WTC11 (cell line): ENCODE measurements around the gene KIF21B. TPM values are rescaled to one million over a fixed set of nuclear protein-coding genes. Genes with fewer than 3 reads are reported as not detected.

Experiments
- ATAC-seq: fragments of 200-7000 bp; cut with Tn5 transposase; 2 replicates; pipeline ENCODE4 v1.10.0; 2021; ENCODE audit warnings: mild to moderate bottlenecking, moderate library complexity
- CTCF ChIA-PET: fragments of 300-600 bp; sonication (Branson Sonifier 250); formaldehyde crosslinking; loops from one replicate; lab custom pipeline; 2021; ENCODE audit warnings: antibody characterized with exemption; lab: Charles Lee
- POLR2A ChIA-PET: fragments of 350-600 bp; sonication (Branson Sonifier 250); formaldehyde crosslinking; loops from one replicate; lab custom pipeline; 2021; ENCODE audit warnings: antibody characterized with exemption; lab: Charles Lee
- DNase-seq: peaks from one replicate; pipeline ENCODE4 v3.0.0; 2021; ENCODE audit warnings: low spot score
- H3K27ac Mint-ChIP-seq: 2 replicates; pipeline ENCODE4 v1.8.0; 2021; ENCODE audit warnings: mixed read lengths
- H3K27me3 Mint-ChIP-seq: 2 replicates; pipeline ENCODE4 v1.8.0; 2021; ENCODE audit warnings: low read depth, mild to moderate bottlenecking, moderate library complexity, mixed read lengths
- H3K36me3 Mint-ChIP-seq: 2 replicates; pipeline ENCODE4 v1.8.0; 2021; ENCODE audit warnings: mixed read lengths
- H3K4me1 Mint-ChIP-seq: 2 replicates; pipeline ENCODE4 v1.8.0; 2022; ENCODE audit warnings: mixed read lengths
- H3K4me3 Mint-ChIP-seq: 2 replicates; pipeline ENCODE4 v1.8.0; 2021; ENCODE audit warnings: mild to moderate bottlenecking, moderate library complexity, mixed read lengths
- H3K9me3 Mint-ChIP-seq: 2 replicates; pipeline ENCODE4 v1.8.0; 2021; ENCODE audit warnings: mixed read lengths
- AR ChIP-seq: fragments of 250-450 bp; sonication (Bioruptor Pico); IDR thresholded peaks from 2 replicates; pipeline ENCODE4 v1.9.0; 2021; ENCODE audit warnings: mild to moderate bottlenecking
- ATF6 ChIP-seq: sonication (generic); formaldehyde crosslinking; IDR thresholded peaks from 2 replicates; pipeline ENCODE4 v1.8.1; 2023; ENCODE audit warnings: mild to moderate bottlenecking, missing genetic modification reagents
- CREM ChIP-seq: sonication (generic); formaldehyde crosslinking; IDR thresholded peaks from 2 replicates; pipeline ENCODE4 v1.8.1; 2022; ENCODE audit warnings: mild to moderate bottlenecking, missing genetic modification reagents, moderate library complexity
- ELF4 ChIP-seq: sonication (generic); formaldehyde crosslinking; IDR thresholded peaks from 2 replicates; pipeline ENCODE4 v1.8.1; 2022; ENCODE audit warnings: low read depth, mild to moderate bottlenecking, moderate library complexity, missing genetic modification reagents
- FOXP1 ChIP-seq: sonication (generic); formaldehyde crosslinking; IDR thresholded peaks from 2 replicates; pipeline ENCODE4 v1.8.0; 2022; ENCODE audit warnings: missing genetic modification reagents, mild to moderate bottlenecking, moderate library complexity, borderline replicate concordance
- HMGA2 ChIP-seq: fragments of 250-450 bp; sonication (Bioruptor Pico); IDR thresholded peaks from 2 replicates; pipeline ENCODE4 v1.4.0; 2021; ENCODE audit warnings: mild to moderate bottlenecking, moderate library complexity
- JAZF1 ChIP-seq: fragments of 250-450 bp; sonication (Bioruptor Pico); IDR thresholded peaks from 2 replicates; pipeline ENCODE4 v1.9.0; 2021; ENCODE audit warnings: moderate library complexity, mild to moderate bottlenecking, inconsistent platforms
- KAT7 ChIP-seq: sonication (generic); formaldehyde crosslinking; IDR thresholded peaks from 2 replicates; pipeline ENCODE4 v1.8.1; 2023; ENCODE audit warnings: missing genetic modification reagents, mild to moderate bottlenecking, borderline replicate concordance
- MLX ChIP-seq: sonication (generic); formaldehyde crosslinking; IDR thresholded peaks from 2 replicates; pipeline ENCODE4 v1.8.1; 2023; ENCODE audit warnings: mild to moderate bottlenecking, missing genetic modification reagents, moderate library complexity
- MXD4 ChIP-seq: fragments of 250-450 bp; sonication (Bioruptor Pico); IDR thresholded peaks from 2 replicates; pipeline ENCODE4 v1.8.0; 2021; ENCODE audit warnings: mild to moderate bottlenecking, moderate library complexity, borderline replicate concordance
- NR3C1 ChIP-seq: sonication (generic); formaldehyde crosslinking; conservative IDR thresholded peaks from 2 replicates; pipeline ENCODE4 v1.8.1; 2023; ENCODE audit warnings: low read depth, mild to moderate bottlenecking, missing genetic modification reagents
- SP1 ChIP-seq: sonication (generic); formaldehyde crosslinking; conservative IDR thresholded peaks from 2 replicates; pipeline ENCODE4 v1.8.1; 2022; ENCODE audit warnings: missing genetic modification reagents
- TP53 ChIP-seq: sonication (generic); formaldehyde crosslinking; IDR thresholded peaks from 2 replicates; pipeline ENCODE4 v1.8.1; 2023; ENCODE audit warnings: mild to moderate bottlenecking, missing genetic modification reagents
- ZBTB43 ChIP-seq: sonication (generic); formaldehyde crosslinking; IDR thresholded peaks from 2 replicates; pipeline ENCODE4 v1.8.1; 2023; ENCODE audit warnings: mild to moderate bottlenecking, missing genetic modification reagents
- ZNF219 ChIP-seq: sonication (generic); formaldehyde crosslinking; IDR thresholded peaks from 2 replicates; pipeline ENCODE4 v1.8.0; 2023; ENCODE audit warnings: missing genetic modification reagents, mild to moderate bottlenecking, borderline replicate concordance
- ZNF263 ChIP-seq: sonication (generic); formaldehyde crosslinking; IDR thresholded peaks from 2 replicates; pipeline ENCODE4 v1.8.1; 2022; ENCODE audit warnings: low read depth, mild to moderate bottlenecking, moderate library complexity, missing genetic modification reagents
- ZNF423 ChIP-seq: fragments of 250-450 bp; sonication (Bioruptor Pico); IDR thresholded peaks from 2 replicates; pipeline ENCODE4 v2.1.2; 2022; ENCODE audit warnings: mild to moderate bottlenecking, moderate library complexity
- ZSCAN18 ChIP-seq: fragments of 250-450 bp; sonication (Bioruptor Pico); IDR thresholded peaks from 2 replicates; pipeline ENCODE4 v2.1.2; 2022; ENCODE audit warnings: mild to moderate bottlenecking, moderate library complexity
- total RNA-seq: library from RNA; stranded (reverse); gene quantifications from 3 replicates; pipeline ENCODE4 v1.2.3, GENCODE V29; 2021

Gene KIF21B
- total RNA-seq, 1 experiment from 2014 or later = 19.4 TPM

- peaks cover 30% of the 10 kb centered on the region for H3K36me3 Mint-ChIP-seq
- H3K4me3 Mint-ChIP-seq = no peak overlapping the region
- H3K4me1 Mint-ChIP-seq = no peaks in the 10 kb centered on the region
- DNase-seq (no peak), ATAC-seq (no peak)
- CTCF ChIA-PET = interaction anchor here (0.6 to 7.7 kb wide), 4 partner anchors 37 to 136 kb away, joined by 3 to 218 read pairs (median 80); partner anchors contain the start of gene KIF21B
- POLR2A ChIA-PET = no interaction called here
- no peak overlapping the region for H3K27ac Mint-ChIP-seq
- no peak for TF ChIP-seq NR3C1 (CRISPR knock-in tag)
- no peak for TF ChIP-seq ZBTB43
- H3K27me3 Mint-ChIP-seq = no peaks in the 10 kb centered on the region; the same call in 1 of the 2 replicates
- H3K9me3 Mint-ChIP-seq = peaks cover 11% of the 10 kb centered on the region
Measured at GRCh38 chr1:200983035-200983561, 40.4 kb downstream of the KIF21B start.

GRCh38 chr1:200982071-200982945 is 41.2 kb downstream of the KIF21B start:
- CTCF ChIA-PET = interaction anchor here (0.8 to 7.7 kb wide), 5 partner anchors 10 to 137 kb away, joined by 5 to 218 read pairs (median 18); partner anchors contain the start of gene KIF21B
- peaks cover 24% of the 10 kb centered on the region for H3K36me3 Mint-ChIP-seq
- no peaks in the 10 kb centered on the region for H3K4me1 Mint-ChIP-seq
- H3K4me3 Mint-ChIP-seq = no peak overlapping the region
- no peak overlapping the region for H3K27ac Mint-ChIP-seq
- POLR2A ChIA-PET = no interaction called here
- TF ChIP-seq ZSCAN18 (no peak), FOXP1 (CRISPR knock-in tag) (no peak), TP53 (CRISPR knock-in tag) (no peak), SP1 (CRISPR knock-in tag) (no peak), JAZF1 (CRISPR knock-in tag) (no peak), ZNF263 (CRISPR knock-in tag) (no peak), KAT7 (CRISPR knock-in tag) (no peak), MLX (no peak), ZNF423 (CRISPR knock-in tag) (no peak)
- ATAC-seq = no peak
- no peak for DNase-seq
- H3K9me3 Mint-ChIP-seq = peaks cover 11% of the 10 kb centered on the region
- no peaks in the 10 kb centered on the region; the same call in 1 of the 2 replicates for H3K27me3 Mint-ChIP-seq

GRCh38 chr1:200981278-200981677 is 42.2 kb downstream of the KIF21B start:
- CTCF ChIA-PET = interaction anchor here (1.0 to 7.7 kb wide), 5 partner anchors 9 to 138 kb away, joined by 4 to 218 read pairs (median 18); partner anchors contain the start of gene KIF21B
- H3K27me3 Mint-ChIP-seq = no peaks in the 10 kb centered on the region; the same call in 1 of the 2 replicates
- H3K36me3 Mint-ChIP-seq = peaks cover 27% of the 10 kb centered on the region

More at GRCh38 chr1:200981278-200981677, 42.2 kb downstream of the KIF21B start:
- ATAC-seq = no peak
- Mint-ChIP-seq H3K27ac (no peak overlapping the region), H3K4me1 (no peaks in the 10 kb centered on the region), H3K9me3 (peaks cover 11% of the 10 kb centered on the region), H3K4me3 (no peak overlapping the region)
- no peak for DNase-seq
- TF ChIP-seq ZBTB43 = no peak
- TF ChIP-seq MXD4 (CRISPR knock-in tag) = no peak
- TF ChIP-seq HMGA2 (CRISPR knock-in tag) = no peak
- TF ChIP-seq AR = no peak
- no peak for TF ChIP-seq ZNF219 (CRISPR knock-in tag)
- no peak for TF ChIP-seq ELF4
- TF ChIP-seq ATF6 (CRISPR knock-in tag) = no peak
- TF ChIP-seq CREM (CRISPR knock-in tag) = no peak
- POLR2A ChIA-PET = no interaction called here
